Measurements from ENCODE around the gene R3HDM2.
"Not testable (repeated sequence)": the region's sequence is repeated elsewhere in the genome, so short reads cannot be mapped to it uniquely, and the experiment has no call there.

The R3HDM2 gene

GRCh38 chr12:57319678-57320469 is 111.0 kb downstream of the R3HDM2 start:
- no peak for TF ChIP-seq CTCF (conservative IDR thresholded peaks at IDR 0.05; ENCODE audit: low read length)
- no peak for DNase-seq (ENCODE audit: low read depth)
- no peak overlapping the region for H3K4me3 ChIP-seq (ENCODE audit: low read length)

- TF ChIP-seq CTCF (conservative IDR thresholded peaks at IDR 0.05; ENCODE audit: low read length), result no peak
- DNase-seq (ENCODE audit: low read depth), result no peak
- H3K4me3 ChIP-seq (ENCODE audit: low read length), result no peak overlapping the region
Observed at GRCh38 chr12:57315681-57316080, 115.2 kb downstream of the R3HDM2 start.

DNA sequence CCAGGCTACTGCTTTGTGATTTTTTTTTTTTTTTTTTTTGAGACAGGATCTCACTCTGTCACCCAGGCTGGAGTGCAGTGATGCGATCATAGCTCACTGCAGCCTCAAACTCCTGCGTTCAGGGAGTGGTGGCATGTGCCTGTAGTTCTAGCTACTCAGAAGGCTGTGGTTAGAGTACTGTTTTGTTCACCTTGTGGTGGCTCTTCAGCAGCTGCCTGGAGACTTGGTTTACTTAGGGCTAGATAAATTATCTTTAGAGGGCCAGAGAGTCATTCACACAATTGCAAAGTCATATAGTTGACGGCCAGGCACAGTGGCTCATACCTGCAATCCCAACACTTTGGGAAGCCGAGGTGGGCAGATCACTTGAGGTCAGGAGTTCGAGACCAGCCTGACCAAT is 118.6 kb downstream of the R3HDM2 start:
- not testable (repeated sequence) for DNase-seq (ENCODE audit: low read depth); H3K4me3 ChIP-seq (ENCODE audit: low read length)

DNA sequence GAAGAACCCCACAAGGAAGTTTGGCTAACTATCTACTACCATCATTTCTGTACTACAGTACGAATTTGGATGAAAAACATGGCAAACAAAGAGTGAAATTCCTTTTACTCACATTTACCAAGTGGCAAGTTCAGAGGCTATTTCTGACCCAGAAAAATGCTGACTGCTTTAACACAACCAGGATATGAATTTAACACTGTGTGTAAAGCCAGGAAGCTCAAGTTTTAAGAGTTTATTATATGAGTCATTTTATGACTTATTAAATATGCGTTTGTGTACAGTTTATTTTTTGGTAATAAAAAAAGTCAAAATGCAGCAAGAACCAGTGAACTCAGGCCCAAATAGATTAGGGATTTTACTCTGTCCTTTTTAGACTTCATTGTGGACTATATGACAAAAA is 121.4 kb downstream of the R3HDM2 start:
- no peak for TF ChIP-seq CTCF (conservative IDR thresholded peaks at IDR 0.05; ENCODE audit: low read length)
- no peak overlapping the region for H3K4me3 ChIP-seq (ENCODE audit: low read length)
- peak; percentile 64 for DNase-seq (ENCODE audit: low read depth)

- DNase-seq (ENCODE audit: low read depth), result no peak
- H3K4me3 ChIP-seq (ENCODE audit: low read length), result no peak overlapping the region
- TF ChIP-seq CTCF (conservative IDR thresholded peaks at IDR 0.05; ENCODE audit: low read length), result no peak
Observed at GRCh38 chr12:57300961-57301584, 129.8 kb downstream of the R3HDM2 start.

DNA sequence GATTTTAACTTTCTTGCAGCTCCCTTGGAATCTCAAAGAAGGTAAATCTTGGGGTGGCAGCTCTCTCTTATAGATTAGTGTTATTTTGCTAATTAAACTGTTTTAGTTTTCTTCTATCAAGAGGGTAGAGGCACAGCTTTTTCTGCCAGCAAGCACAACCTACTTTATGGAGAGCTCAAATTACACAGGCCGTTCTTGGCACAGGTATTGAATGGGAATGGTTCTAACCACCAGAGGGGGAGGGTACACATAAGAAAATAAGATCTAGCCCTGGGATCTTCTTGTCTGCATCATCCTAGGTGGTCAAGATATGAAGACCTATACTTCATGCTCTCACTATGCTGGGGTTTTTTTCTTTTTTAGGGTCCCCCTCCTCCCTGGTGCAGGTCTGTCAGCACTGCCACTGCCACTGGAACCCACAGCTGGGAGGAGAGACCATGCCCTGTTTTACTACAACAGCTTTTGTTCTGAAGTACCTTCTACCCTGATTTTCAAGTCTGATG is 131.3 kb downstream of the R3HDM2 start:
- TF ChIP-seq CTCF (conservative IDR thresholded peaks at IDR 0.05; ENCODE audit: low read length), result no peak
- DNase-seq (ENCODE audit: low read depth), result no peak
- no peak overlapping the region for H3K4me3 ChIP-seq (ENCODE audit: low read length)

GRCh38 chr12:57296291-57296690 is 134.6 kb downstream of the R3HDM2 start:
- H3K4me3 ChIP-seq (ENCODE audit: low read length), result no peak overlapping the region
- TF ChIP-seq CTCF (conservative IDR thresholded peaks at IDR 0.05; ENCODE audit: low read length), result no peak
- DNase-seq (ENCODE audit: low read depth), result peak; percentile 32

DNA sequence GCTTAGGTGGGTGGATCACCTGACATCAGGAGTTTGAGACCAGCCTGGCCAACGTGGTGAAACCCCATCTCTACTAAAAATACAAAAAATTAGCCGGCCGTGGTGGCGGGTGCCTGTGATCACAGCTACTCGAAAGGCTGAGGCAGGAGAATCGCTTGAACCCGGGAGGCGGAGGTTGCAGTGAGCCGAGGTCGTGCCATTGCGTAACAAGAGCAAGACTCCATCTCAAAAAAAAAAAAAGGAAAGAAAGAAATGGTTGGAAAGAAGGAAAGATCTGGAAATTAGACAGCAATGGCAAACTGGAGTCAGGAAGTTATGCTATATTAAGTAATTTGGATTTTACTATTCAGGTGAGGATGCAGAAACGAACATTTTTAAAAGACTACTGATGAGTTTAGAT is 148.8 kb downstream of the R3HDM2 start:
- H3K4me3 ChIP-seq (ENCODE audit: low read length); DNase-seq (ENCODE audit: low read depth): not testable (repeated sequence)

Data from AG10803 (cell line).